ENCODE results near the gene PM20D2.

Gene PM20D2

GRCh38 chr6:89144354-89144906, 1.4 kb upstream of the PM20D2 start:
- Histone ChIP-seq H3K4me1 (ENCODE audit: control insufficient read depth in 5 of 5, insufficient read depth in 5 of 5, low read length in 5 of 5) (peaks cover 0 to 23% (median 17%) of the 10 kb centered on the region in 5 donors), H3K27ac (ENCODE audit: low read depth, low read length) (no peak overlapping the region)

GRCh38 chr6:89145091-89145955, 532 bp upstream of the PM20D2 start:
- Histone ChIP-seq H3K36me3 (ENCODE audit: control insufficient read depth in 5 of 5, insufficient read depth in 5 of 5, low read length in 5 of 5) (no peaks in the 10 kb centered on the region), H3K4me3 (ENCODE audit: low read depth in 1 of 5, low read length in 5 of 5) (peak overlapping the region; percentile 78 to 93 (median 86)), H3K9me3 (ENCODE audit: control insufficient read depth in 5 of 5, low read length in 5 of 5) (no peaks in the 10 kb centered on the region), H3K9ac (ENCODE audit: low read length in 5 of 5) (peak overlapping the region in 4 of 5 donors; percentile 63 to 78 (median 71)), H3K27ac (ENCODE audit: low read depth, low read length) (peak overlapping the region; percentile 11), H3K27me3 (ENCODE audit: control insufficient read depth in 5 of 5, insufficient read depth in 4 of 5, low read length in 5 of 5) (no peaks in the 10 kb centered on the region), H3K4me1 (ENCODE audit: control insufficient read depth in 5 of 5, insufficient read depth in 5 of 5, low read length in 5 of 5) (peaks cover 0 to 23% (median 17%) of the 10 kb centered on the region in 5 donors)

More at GRCh38 chr6:89144354-89144906, 1.4 kb upstream of the PM20D2 start:
- H3K36me3 ChIP-seq (ENCODE audit: control insufficient read depth in 5 of 5, insufficient read depth in 5 of 5, low read length in 5 of 5): no peaks in the 10 kb centered on the region
- no peak overlapping the region for H3K9ac ChIP-seq (ENCODE audit: low read length in 5 of 5)
- no peaks in the 10 kb centered on the region for H3K9me3 ChIP-seq (ENCODE audit: control insufficient read depth in 5 of 5, low read length in 5 of 5)
- H3K27me3 ChIP-seq (ENCODE audit: control insufficient read depth in 5 of 5, insufficient read depth in 4 of 5, low read length in 5 of 5): no peaks in the 10 kb centered on the region
- no peak overlapping the region for H3K4me3 ChIP-seq (ENCODE audit: low read depth in 1 of 5, low read length in 5 of 5)

- Histone ChIP-seq H3K4me3 (ENCODE audit: low read depth in 1 of 5, low read length in 5 of 5) (peak overlapping the region; percentile 71 to 93 (median 86)), H3K27ac (ENCODE audit: low read depth, low read length) (no peak overlapping the region), H3K27me3 (ENCODE audit: control insufficient read depth in 5 of 5, insufficient read depth in 4 of 5, low read length in 5 of 5) (no peaks in the 10 kb centered on the region), H3K36me3 (ENCODE audit: control insufficient read depth in 5 of 5, insufficient read depth in 5 of 5, low read length in 5 of 5) (no peaks in the 10 kb centered on the region), H3K9me3 (ENCODE audit: control insufficient read depth in 5 of 5, low read length in 5 of 5) (no peaks in the 10 kb centered on the region), H3K4me1 (ENCODE audit: control insufficient read depth in 5 of 5, insufficient read depth in 5 of 5, low read length in 5 of 5) (peaks cover 0 to 23% (median 17%) of the 10 kb centered on the region in 5 donors), H3K9ac (ENCODE audit: low read length in 5 of 5) (peak overlapping the region; percentile 59 to 72 (median 68))
Measured at GRCh38 chr6:89146718-89147700, 1.2 kb downstream of the PM20D2 start.

GRCh38 chr6:89148016-89148750, 2.3 kb downstream of the PM20D2 start:
- Histone ChIP-seq H3K4me3 (ENCODE audit: low read depth in 1 of 5, low read length in 5 of 5) (no peak overlapping the region), H3K27ac (ENCODE audit: low read depth, low read length) (no peak overlapping the region), H3K9ac (ENCODE audit: low read length in 5 of 5) (no peak overlapping the region), H3K27me3 (ENCODE audit: control insufficient read depth in 5 of 5, insufficient read depth in 4 of 5, low read length in 5 of 5) (no peaks in the 10 kb centered on the region), H3K4me1 (ENCODE audit: control insufficient read depth in 5 of 5, insufficient read depth in 5 of 5, low read length in 5 of 5) (peaks cover 0 to 23% (median 17%) of the 10 kb centered on the region in 5 donors), H3K36me3 (ENCODE audit: control insufficient read depth in 5 of 5, insufficient read depth in 5 of 5, low read length in 5 of 5) (no peaks in the 10 kb centered on the region), H3K9me3 (ENCODE audit: control insufficient read depth in 5 of 5, low read length in 5 of 5) (no peaks in the 10 kb centered on the region)

GRCh38 chr6:89154131-89154530, 8.3 kb downstream of the PM20D2 start:
- Histone ChIP-seq H3K27ac (ENCODE audit: low read depth, low read length) (no peak overlapping the region), H3K4me3 (ENCODE audit: low read depth in 1 of 5, low read length in 5 of 5) (no peak overlapping the region), H3K9ac (ENCODE audit: low read length in 5 of 5) (no peak overlapping the region), H3K4me1 (ENCODE audit: control insufficient read depth in 5 of 5, insufficient read depth in 5 of 5, low read length in 5 of 5) (no peaks in the 10 kb centered on the region), H3K9me3 (ENCODE audit: control insufficient read depth in 5 of 5, low read length in 5 of 5) (no peaks in the 10 kb centered on the region), H3K27me3 (ENCODE audit: control insufficient read depth in 5 of 5, insufficient read depth in 4 of 5, low read length in 5 of 5) (no peaks in the 10 kb centered on the region), H3K36me3 (ENCODE audit: control insufficient read depth in 5 of 5, insufficient read depth in 5 of 5, low read length in 5 of 5) (peaks cover 0 to 6% (median 0%) of the 10 kb centered on the region in 5 donors)

- Histone ChIP-seq H3K4me1 (ENCODE audit: control insufficient read depth in 5 of 5, insufficient read depth in 5 of 5, low read length in 5 of 5) (no peaks in the 10 kb centered on the region), H3K36me3 (ENCODE audit: control insufficient read depth in 5 of 5, insufficient read depth in 5 of 5, low read length in 5 of 5) (peaks cover 13 to 24% (median 18%) of the 10 kb centered on the region in 5 donors), H3K27ac (ENCODE audit: low read depth, low read length) (no peak overlapping the region), H3K4me3 (ENCODE audit: low read depth in 1 of 5, low read length in 5 of 5) (no peak overlapping the region), H3K9me3 (ENCODE audit: control insufficient read depth in 5 of 5, low read length in 5 of 5) (no peaks in the 10 kb centered on the region), H3K9ac (ENCODE audit: low read length in 5 of 5) (no peak overlapping the region), H3K27me3 (ENCODE audit: control insufficient read depth in 5 of 5, insufficient read depth in 4 of 5, low read length in 5 of 5) (no peaks in the 10 kb centered on the region)
Measured at GRCh38 chr6:89160331-89161092, 14.7 kb downstream of the PM20D2 start.

- Histone ChIP-seq H3K4me3 (ENCODE audit: low read depth in 1 of 5, low read length in 5 of 5) (no peak overlapping the region), H3K9ac (ENCODE audit: low read length in 5 of 5) (no peak overlapping the region), H3K9me3 (ENCODE audit: control insufficient read depth in 5 of 5, low read length in 5 of 5) (no peaks in the 10 kb centered on the region), H3K27ac (ENCODE audit: low read depth, low read length) (no peak overlapping the region), H3K36me3 (ENCODE audit: control insufficient read depth in 5 of 5, insufficient read depth in 5 of 5, low read length in 5 of 5) (peaks cover 13 to 24% (median 18%) of the 10 kb centered on the region in 5 donors), H3K27me3 (ENCODE audit: control insufficient read depth in 5 of 5, insufficient read depth in 4 of 5, low read length in 5 of 5) (no peaks in the 10 kb centered on the region), H3K4me1 (ENCODE audit: control insufficient read depth in 5 of 5, insufficient read depth in 5 of 5, low read length in 5 of 5) (no peaks in the 10 kb centered on the region)
Measured at GRCh38 chr6:89161326-89162046, 15.6 kb downstream of the PM20D2 start.

GRCh38 chr6:89162047-89162371, 16.2 kb downstream of the PM20D2 start:
- Histone ChIP-seq H3K27me3 (ENCODE audit: control insufficient read depth in 5 of 5, insufficient read depth in 4 of 5, low read length in 5 of 5) (no peaks in the 10 kb centered on the region), H3K9ac (ENCODE audit: low read length in 5 of 5) (no peak overlapping the region), H3K4me1 (ENCODE audit: control insufficient read depth in 5 of 5, insufficient read depth in 5 of 5, low read length in 5 of 5) (no peaks in the 10 kb centered on the region), H3K4me3 (ENCODE audit: low read depth in 1 of 5, low read length in 5 of 5) (no peak overlapping the region), H3K27ac (ENCODE audit: low read depth, low read length) (no peak overlapping the region), H3K9me3 (ENCODE audit: control insufficient read depth in 5 of 5, low read length in 5 of 5) (no peaks in the 10 kb centered on the region), H3K36me3 (ENCODE audit: control insufficient read depth in 5 of 5, insufficient read depth in 5 of 5, low read length in 5 of 5) (peaks cover 13 to 24% (median 16%) of the 10 kb centered on the region in 5 donors)

All from subcutaneous abdominal adipose tissue (tissue), 5 donors.